ENCODE data around the gene PSKH1. TPM values are rescaled to one million over a fixed set of nuclear protein-coding genes. Genes with fewer than 3 reads are reported as not detected.
"Not testable (repeated sequence)": the region's sequence is repeated elsewhere in the genome, so short reads cannot be mapped to it uniquely, and the experiment has no call there.

PSKH1 gene
- total RNA-seq, 1 donor from 2014 or later = 19.5 TPM

DNA sequence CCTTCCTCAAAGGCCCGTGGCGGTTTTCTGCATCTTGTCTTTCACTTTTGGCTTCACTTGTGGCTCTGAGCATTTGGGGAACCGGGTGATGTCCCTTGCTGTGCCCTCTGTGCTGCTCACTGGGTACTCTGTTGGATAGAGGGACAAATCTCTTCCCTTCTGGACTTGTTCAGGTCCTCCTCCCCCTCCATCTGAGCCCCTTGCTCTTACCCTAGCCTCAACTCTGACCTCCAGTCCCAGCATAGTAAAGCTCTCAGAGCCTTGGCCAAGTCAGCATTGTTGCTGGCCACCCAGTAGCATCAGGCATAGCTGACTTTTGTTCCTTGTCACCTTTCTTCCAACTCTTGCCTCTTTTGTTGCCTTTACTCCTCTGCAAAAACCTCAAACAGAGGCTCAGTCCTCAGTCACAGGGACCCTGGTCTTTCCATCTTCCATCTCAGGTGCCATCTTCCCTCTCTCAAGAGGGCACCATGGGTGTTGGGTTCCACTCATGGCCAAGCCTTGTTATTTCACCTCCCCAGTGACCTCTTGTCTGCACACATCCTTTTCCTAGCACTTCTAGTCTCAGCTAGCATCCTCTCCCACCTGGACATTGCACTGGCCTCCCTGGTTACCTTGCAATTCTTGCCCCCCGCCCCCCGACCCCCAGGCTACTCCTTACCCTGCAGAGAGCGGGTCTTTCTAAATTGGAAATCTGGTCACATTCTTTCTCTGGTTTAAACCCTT is 44.0 kb downstream of the PSKH1 start:
- intact Hi-C loops (cut with micrococcal nuclease) = no loop called here
- Histone ChIP-seq H3K36me3 (peaks cover 33% of the 10 kb centered on the region), H3K4me3 (peak overlapping the region; percentile 91), H3K4me1 (peaks cover 64% of the 10 kb centered on the region), H3K27me3 (ENCODE audit: low read depth) (no peaks in the 10 kb centered on the region), H3K9me3 (replicated peaks) (no peaks in the 10 kb centered on the region), H3K27ac (replicated peaks) (peak overlapping the region; percentile 94)
- DNase-seq = no peak
- TF ChIP-seq, protein P1, sequence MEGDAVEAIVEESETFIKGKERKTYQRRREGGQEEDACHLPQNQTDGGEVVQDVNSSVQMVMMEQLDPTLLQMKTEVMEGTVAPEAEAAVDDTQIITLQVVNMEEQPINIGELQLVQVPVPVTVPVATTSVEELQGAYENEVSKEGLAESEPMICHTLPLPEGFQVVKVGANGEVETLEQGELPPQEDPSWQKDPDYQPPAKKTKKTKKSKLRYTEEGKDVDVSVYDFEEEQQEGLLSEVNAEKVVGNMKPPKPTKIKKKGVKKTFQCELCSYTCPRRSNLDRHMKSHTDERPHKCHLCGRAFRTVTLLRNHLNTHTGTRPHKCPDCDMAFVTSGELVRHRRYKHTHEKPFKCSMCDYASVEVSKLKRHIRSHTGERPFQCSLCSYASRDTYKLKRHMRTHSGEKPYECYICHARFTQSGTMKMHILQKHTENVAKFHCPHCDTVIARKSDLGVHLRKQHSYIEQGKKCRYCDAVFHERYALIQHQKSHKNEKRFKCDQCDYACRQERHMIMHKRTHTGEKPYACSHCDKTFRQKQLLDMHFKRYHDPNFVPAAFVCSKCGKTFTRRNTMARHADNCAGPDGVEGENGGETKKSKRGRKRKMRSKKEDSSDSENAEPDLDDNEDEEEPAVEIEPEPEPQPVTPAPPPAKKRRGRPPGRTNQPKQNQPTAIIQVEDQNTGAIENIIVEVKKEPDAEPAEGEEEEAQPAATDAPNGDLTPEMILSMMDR (IDR thresholded peaks at IDR 0.05; ENCODE audit: borderline replicate concordance) = no peak

DNA sequence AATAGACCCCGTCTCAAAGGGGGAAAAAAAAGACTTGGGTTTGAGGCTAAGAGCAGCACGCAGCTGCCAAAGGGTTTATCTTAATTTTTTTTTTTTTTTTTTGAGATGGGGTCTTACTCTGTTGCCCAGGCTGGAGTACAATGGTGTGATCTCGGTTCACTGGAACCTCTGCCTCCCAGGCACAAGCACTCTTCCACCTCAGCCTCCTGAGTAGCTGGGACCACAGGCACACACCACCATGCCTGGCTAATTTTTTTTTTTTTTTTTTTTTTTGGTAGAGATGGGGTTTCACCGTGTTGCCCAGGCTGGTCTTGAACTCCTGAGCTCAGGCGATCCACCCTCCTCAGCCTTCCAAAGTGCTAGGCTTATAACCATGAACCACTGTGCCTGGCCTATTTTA is 44.7 kb downstream of the PSKH1 start:
- H3K27me3 ChIP-seq (ENCODE audit: low read depth); H3K9me3 ChIP-seq (replicated peaks); DNase-seq; intact Hi-C loops (cut with micrococcal nuclease); H3K4me3 ChIP-seq: not testable (repeated sequence)
- H3K27ac ChIP-seq (replicated peaks) = peak overlapping the region; percentile 94
- H3K36me3 ChIP-seq = peaks cover 40% of the 10 kb centered on the region
- H3K4me1 ChIP-seq = peaks cover 70% of the 10 kb centered on the region

DNA sequence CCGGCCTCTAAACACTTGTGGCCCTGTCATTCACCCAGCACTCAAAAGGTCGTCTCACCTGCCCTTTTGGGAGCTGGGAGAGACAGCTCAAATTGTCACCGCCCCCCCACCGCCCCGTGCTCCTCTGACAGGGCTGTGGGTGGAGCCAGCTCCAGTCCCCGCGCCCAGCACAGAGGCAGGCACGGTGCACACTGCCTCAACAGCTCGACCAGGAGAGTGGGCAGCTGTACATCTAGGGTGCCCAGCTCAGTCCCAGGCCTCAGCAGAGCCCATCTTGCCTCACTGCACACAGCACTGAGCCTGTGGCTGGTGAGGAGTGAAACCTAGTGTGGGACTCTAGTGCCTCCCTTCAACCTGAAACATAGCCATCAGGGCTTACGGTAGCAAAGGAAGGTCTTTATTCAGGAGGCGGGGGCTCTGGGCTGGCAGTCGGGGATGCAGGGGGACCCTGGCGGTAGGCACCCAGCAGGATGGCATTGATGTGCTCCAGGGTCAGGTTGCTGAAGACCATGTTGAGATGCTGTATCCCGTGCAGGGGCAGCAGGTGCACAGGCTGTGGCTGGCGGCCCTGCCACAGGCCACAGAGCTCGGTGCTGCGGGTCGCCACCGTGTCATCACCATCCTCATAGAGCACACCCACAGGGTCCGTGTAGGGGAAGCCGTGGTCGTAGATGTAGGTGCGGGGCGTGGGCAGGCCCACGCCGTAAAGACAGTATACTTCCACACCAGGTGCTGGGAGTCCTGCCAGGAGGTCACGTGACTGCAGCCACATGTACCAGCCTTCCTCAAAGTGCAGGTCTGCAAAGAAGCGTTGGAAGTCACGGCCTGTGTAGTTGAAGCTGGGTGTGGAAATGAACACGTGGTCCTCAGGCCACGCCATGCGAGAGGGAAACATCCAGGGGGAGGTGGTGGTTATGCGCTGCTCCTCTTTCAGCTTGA is 46.7 kb downstream of the PSKH1 start:
- peaks cover 46% of the 10 kb centered on the region for H3K36me3 ChIP-seq
- H3K27ac ChIP-seq (replicated peaks) = peak overlapping the region; percentile 36
- peaks cover 78% of the 10 kb centered on the region for H3K4me1 ChIP-seq
- no peaks in the 10 kb centered on the region for H3K27me3 ChIP-seq (ENCODE audit: low read depth)
- no peak overlapping the region for H3K4me3 ChIP-seq
- H3K9me3 ChIP-seq (replicated peaks) = no peaks in the 10 kb centered on the region
- TF ChIP-seq, protein P1 (IDR thresholded peaks at IDR 0.05; ENCODE audit: borderline replicate concordance) = no peak
- intact Hi-C loops (cut with micrococcal nuclease) = no loop called here
- peak; percentile 48 for DNase-seq

DNA sequence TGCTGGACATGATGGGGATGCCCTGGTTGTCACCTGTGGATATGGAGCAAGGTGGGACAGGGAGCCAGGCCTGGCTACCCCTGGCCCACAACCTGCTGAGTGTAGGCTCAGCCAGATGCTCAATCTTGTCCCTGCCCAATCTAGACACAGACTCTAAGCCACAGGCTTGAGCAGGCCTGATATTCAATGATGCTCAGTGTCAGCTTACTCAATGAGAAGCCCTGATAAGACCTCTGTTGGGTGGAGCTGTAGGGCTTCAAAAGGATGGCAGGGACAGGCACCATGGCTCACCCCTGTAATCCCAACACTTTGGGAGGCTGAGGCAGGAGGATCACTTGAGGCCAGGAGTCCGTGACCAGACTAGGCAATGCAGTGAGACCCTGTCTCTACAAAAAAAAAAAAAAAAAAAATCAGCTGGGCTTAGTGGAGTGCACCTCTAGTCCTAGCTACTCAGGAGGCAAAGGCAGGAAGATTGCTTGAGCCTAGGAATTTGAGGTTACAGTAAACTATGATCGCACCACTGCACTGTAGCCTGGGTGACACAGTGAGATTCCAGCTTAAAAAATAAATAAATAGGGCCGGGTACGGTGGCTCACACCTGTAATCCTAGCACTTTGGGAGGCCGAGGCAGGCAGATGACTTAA is 47.5 kb downstream of the PSKH1 start:
- H3K4me1 ChIP-seq = peaks cover 78% of the 10 kb centered on the region
- no peak for DNase-seq
- H3K9me3 ChIP-seq (replicated peaks) = no peaks in the 10 kb centered on the region
- H3K27me3 ChIP-seq (ENCODE audit: low read depth) = no peaks in the 10 kb centered on the region
- no peak overlapping the region for H3K4me3 ChIP-seq
- TF ChIP-seq, protein P1 (IDR thresholded peaks at IDR 0.05; ENCODE audit: borderline replicate concordance) = no peak
- intact Hi-C loops (cut with micrococcal nuclease) = no loop called here
- peak overlapping the region; percentile 80 for H3K27ac ChIP-seq (replicated peaks)
- peaks cover 54% of the 10 kb centered on the region for H3K36me3 ChIP-seq

DNA sequence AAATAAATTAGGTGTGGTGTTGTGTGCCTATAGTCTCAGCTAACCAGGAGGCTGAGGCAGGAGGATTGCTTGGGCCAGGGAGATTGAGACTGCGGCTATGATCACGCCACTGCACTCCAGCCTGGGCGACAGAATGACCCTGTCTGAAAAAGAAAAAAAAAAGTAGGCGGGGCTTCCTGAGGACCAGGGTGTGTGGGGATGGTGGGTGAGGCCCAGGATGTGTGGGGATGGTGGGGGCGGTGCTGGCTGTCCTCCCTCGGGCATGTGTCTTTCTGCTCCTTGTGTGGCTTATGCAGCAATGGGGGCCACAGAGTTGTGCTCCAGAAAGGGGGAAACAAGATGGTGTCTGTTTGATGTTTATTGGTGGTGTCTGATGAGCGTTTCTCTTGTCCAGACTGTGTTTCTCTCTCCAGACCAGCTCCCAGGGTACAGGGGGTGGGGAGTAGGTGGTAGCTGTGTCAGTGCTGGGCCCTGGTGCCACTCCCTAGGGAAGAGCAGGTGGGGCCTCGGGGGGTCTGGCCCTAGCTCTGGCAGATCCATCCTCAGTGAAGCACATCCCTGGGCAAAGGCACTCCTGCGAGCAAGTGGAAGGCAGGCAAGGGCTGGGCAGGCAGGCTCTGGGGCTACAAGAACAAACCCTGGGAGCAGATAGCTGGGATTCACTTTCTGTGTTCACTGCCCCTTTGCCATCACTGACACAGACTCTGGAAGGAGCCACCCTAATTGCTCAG is 48.6 kb downstream of the PSKH1 start:
- Histone ChIP-seq H3K36me3 (peaks cover 65% of the 10 kb centered on the region), H3K4me3 (no peak overlapping the region), H3K27me3 (ENCODE audit: low read depth) (no peaks in the 10 kb centered on the region), H3K27ac (replicated peaks) (peak overlapping the region; percentile 80), H3K4me1 (peaks cover 80% of the 10 kb centered on the region), H3K9me3 (replicated peaks) (no peaks in the 10 kb centered on the region)
- TF ChIP-seq, protein P1 (IDR thresholded peaks at IDR 0.05; ENCODE audit: borderline replicate concordance) = no peak
- no peak for DNase-seq
- intact Hi-C loops (cut with micrococcal nuclease) = no loop called here
